HuH-7 (cell line): ENCODE measurements around the gene RNF220.
"Not testable (repeated sequence)": the region's sequence is repeated elsewhere in the genome, so short reads cannot be mapped to it uniquely, and the experiment has no call there.

ENCODE experiments used
- DNase-seq: peaks from one replicate; pipeline ENCODE4 v3.0.0; 2011; ENCODE audit warnings: low spot score

RNF220 gene

GRCh38 chr1:44679468-44679867 lies 274.4 kb downstream of the RNF220 start:
- DNase-seq = no peak

- DNase-seq = peak; percentile 58
These were observed 277.1 kb downstream of the RNF220 start for GRCh38 chr1:44681905-44682882.

- no peak for DNase-seq
These were observed 277.8 kb downstream of the RNF220 start for GRCh38 chr1:44682883-44683265.

GRCh38 chr1:44684525-44684924 lies 279.5 kb downstream of the RNF220 start:
- DNase-seq = no peak

GRCh38 chr1:44685218-44685617 lies 280.2 kb downstream of the RNF220 start:
- DNase-seq = no peak

GRCh38 chr1:44685881-44686280 lies 280.8 kb downstream of the RNF220 start:
- no peak for DNase-seq

- DNase-seq = no peak
These were observed 283.8 kb downstream of the RNF220 start for GRCh38 chr1:44688760-44689446.

- no peak for DNase-seq
These were observed 284.4 kb downstream of the RNF220 start for GRCh38 chr1:44689447-44689765.

GRCh38 chr1:44693159-44693558 lies 288.1 kb downstream of the RNF220 start:
- DNase-seq = no peak

GRCh38 chr1:44693900-44694299 lies 288.8 kb downstream of the RNF220 start:
- DNase-seq = no peak

GRCh38 chr1:44694863-44695478 lies 289.9 kb downstream of the RNF220 start:
- no peak for DNase-seq

GRCh38 chr1:44695671-44696070 lies 290.6 kb downstream of the RNF220 start:
- no peak for DNase-seq

- no peak for DNase-seq
These were observed 291.0 kb downstream of the RNF220 start for GRCh38 chr1:44696101-44696500.

GRCh38 chr1:44696789-44697345 lies 291.8 kb downstream of the RNF220 start:
- DNase-seq = no peak

- DNase-seq = no peak
These were observed 293.1 kb downstream of the RNF220 start for GRCh38 chr1:44698138-44698537.

GRCh38 chr1:44699375-44699774 lies 294.3 kb downstream of the RNF220 start:
- DNase-seq = not testable (repeated sequence)

GRCh38 chr1:44700573-44700972 lies 295.5 kb downstream of the RNF220 start:
- DNase-seq = no peak

GRCh38 chr1:44701141-44701573 lies 296.1 kb downstream of the RNF220 start:
- peak; percentile 46 for DNase-seq
